Measurements from ENCODE around the gene ITPRID2. TPM values are rescaled to one million over a fixed set of nuclear protein-coding genes. Genes with fewer than 3 reads are reported as not detected.

ITPRID2 gene
- total and polyA plus RNA-seq, 2 of the 13 experiments (the other 11 are each of a cell fraction or from before 2014, with no cell fraction given), result 44.8 to 62.3 TPM

GRCh38 chr2:181889776-181890175 is 1.8 kb upstream of the ITPRID2 start (continued):
- no peak for TF ChIP-seq HMGXB3 (CRISPR knock-in tag; IDR thresholded peaks at IDR 0.05; ENCODE audit: borderline replicate concordance)
- TF ChIP-seq ZSCAN31 (CRISPR knock-in tag; IDR thresholded peaks at IDR 0.05; ENCODE audit: low read depth), result no peak
- TF ChIP-seq ZNF850 (CRISPR knock-in tag; conservative IDR thresholded peaks at IDR 0.05), result no peak
- TF ChIP-seq PAXIP1 (CRISPR knock-in tag; conservative IDR thresholded peaks at IDR 0.05), result no peak
- TF ChIP-seq ZBTB14 (CRISPR knock-in tag; IDR thresholded peaks at IDR 0.05), result no peak
- no peak for TF ChIP-seq DNMT3B (CRISPR knock-in tag; conservative IDR thresholded peaks at IDR 0.05)
- no peak for TF ChIP-seq ZNF784 (CRISPR knock-in tag; IDR thresholded peaks at IDR 0.05; ENCODE audit: borderline replicate concordance)
- TF ChIP-seq ZNF205 (CRISPR knock-in tag; IDR thresholded peaks at IDR 0.05), result no peak
- no peak for TF ChIP-seq ZSCAN30 (CRISPR knock-in tag; IDR thresholded peaks at IDR 0.05)
- no peak for TF ChIP-seq ZNF530 (CRISPR knock-in tag; IDR thresholded peaks at IDR 0.05; ENCODE audit: low read depth)
- no peak for TF ChIP-seq KMT2B (CRISPR knock-in tag; IDR thresholded peaks at IDR 0.05)
- TF ChIP-seq ZNF557 (CRISPR knock-in tag; IDR thresholded peaks at IDR 0.05), result no peak
- no peak for TF ChIP-seq HMGA1 (CRISPR knock-in tag; conservative IDR thresholded peaks at IDR 0.05)
